Smooth muscle cell of the coronary artery (primary cell): ENCODE results near the gene RASGRF1. TPM values are rescaled to one million over a fixed set of nuclear protein-coding genes. Genes with fewer than 3 reads are reported as not detected.

ENCODE experiments used
- total RNA-seq: library from RNA; depleted of rRNA; stranded (reverse); fragments of >200 nt; gene quantifications from 2 replicates; pipeline ENCODE4 v1.2.3, GENCODE V29; 2014; ENCODE audit warnings: low replicate concordance

RASGRF1 gene, protein sequence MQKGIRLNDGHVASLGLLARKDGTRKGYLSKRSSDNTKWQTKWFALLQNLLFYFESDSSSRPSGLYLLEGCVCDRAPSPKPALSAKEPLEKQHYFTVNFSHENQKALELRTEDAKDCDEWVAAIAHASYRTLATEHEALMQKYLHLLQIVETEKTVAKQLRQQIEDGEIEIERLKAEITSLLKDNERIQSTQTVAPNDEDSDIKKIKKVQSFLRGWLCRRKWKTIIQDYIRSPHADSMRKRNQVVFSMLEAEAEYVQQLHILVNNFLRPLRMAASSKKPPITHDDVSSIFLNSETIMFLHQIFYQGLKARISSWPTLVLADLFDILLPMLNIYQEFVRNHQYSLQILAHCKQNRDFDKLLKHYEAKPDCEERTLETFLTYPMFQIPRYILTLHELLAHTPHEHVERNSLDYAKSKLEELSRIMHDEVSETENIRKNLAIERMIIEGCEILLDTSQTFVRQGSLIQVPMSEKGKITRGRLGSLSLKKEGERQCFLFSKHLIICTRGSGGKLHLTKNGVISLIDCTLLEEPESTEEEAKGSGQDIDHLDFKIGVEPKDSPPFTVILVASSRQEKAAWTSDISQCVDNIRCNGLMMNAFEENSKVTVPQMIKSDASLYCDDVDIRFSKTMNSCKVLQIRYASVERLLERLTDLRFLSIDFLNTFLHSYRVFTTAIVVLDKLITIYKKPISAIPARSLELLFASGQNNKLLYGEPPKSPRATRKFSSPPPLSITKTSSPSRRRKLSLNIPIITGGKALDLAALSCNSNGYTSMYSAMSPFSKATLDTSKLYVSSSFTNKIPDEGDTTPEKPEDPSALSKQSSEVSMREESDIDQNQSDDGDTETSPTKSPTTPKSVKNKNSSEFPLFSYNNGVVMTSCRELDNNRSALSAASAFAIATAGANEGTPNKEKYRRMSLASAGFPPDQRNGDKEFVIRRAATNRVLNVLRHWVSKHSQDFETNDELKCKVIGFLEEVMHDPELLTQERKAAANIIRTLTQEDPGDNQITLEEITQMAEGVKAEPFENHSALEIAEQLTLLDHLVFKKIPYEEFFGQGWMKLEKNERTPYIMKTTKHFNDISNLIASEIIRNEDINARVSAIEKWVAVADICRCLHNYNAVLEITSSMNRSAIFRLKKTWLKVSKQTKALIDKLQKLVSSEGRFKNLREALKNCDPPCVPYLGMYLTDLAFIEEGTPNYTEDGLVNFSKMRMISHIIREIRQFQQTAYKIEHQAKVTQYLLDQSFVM (N-terminal part only)
- not detected in 2 replicates for total RNA-seq

DNA sequence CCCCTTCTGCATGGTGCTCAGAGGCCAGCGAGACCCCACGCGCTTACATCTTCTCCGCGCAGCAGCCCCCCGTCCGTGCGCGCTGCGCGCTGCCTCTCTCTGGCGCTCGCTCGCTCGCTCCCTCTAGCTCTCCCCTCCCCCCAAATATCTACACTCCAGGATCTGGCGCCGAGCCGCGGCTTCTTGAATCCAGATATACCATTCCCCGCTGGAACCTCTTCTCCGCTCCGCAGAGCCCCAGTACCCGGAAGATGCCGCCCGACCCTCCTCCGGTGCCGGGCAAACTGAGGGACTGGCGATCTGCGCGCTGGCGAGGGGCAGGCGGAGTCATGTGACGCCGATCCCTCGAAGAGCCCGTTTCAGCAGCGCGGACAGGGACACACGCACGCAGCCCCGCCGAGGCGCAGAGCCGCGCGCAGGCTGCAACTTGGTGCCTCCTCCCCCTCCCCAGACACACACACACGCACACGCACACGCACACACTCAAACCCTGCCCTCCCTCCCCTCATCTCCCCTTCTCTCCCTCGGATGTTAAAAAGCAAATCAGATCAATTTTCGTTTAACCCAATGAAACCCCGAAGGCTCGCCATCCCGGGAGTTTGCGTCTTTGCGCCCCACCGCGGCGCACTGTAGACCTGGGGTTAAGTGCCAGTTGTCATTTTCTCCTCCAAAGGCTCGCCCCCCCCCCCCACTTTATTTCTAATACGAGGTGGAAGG is at the start of gene RASGRF1:
Gene RASGRF1, minus strand, starts transcription at position 294 of the 717 bp plus-strand sequence. Its CDS starts 282 bp downstream, at position 12.

GRCh38 chr15:78944669-78945407 is 145.7 kb downstream of the RASGRF1 start, which contains the start of gene CTSH:
Gene CTSH, minus strand, starts transcription at chr15:78945046. Its CDS starts 65 bp downstream, at chr15:78944981.

Other genes with a start within 250 kb of the RASGRF1 start
- 194 and 348 TPM in 2 replicates for gene MORF4L1, start 217.9 kb downstream of the RASGRF1 start, total RNA-seq
- gene CTSH, start 145.7 kb downstream of the RASGRF1 start, total RNA-seq = 3.1 and 11.1 TPM in 2 replicates
- not detected in 2 replicates for gene ANKRD34C, start 191.9 kb upstream of the RASGRF1 start, total RNA-seq
- 134 and 202 TPM in 2 replicates for gene TMED3, start 220.3 kb upstream of the RASGRF1 start, total RNA-seq